ENCODE results near the gene SYTL5.

SYTL5 gene

DNA sequence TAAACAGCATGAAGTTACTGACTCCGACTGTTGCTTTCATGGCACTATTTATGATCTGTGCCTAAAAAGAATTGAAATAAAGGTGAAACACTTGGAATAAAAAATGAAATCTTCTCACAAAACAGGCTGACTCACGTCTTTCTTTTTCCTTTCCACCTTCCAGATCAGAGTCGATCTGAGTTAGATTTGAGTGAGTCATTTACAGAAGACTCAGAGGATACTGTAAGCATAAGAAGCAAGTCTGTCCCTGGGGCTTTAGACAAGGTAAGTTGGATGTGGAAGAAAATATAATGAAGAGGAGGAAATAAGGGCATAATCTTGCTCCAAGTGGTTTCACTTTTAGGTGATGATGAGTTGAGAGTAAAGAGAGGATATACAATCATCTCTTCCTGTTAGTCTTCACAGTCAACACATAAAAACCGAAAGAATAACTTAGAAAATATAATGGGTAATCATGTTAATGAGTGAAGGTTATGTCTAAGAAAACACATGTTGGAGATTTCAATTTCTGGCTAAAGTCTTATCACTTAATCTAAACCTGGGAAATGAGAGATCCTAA, 89.7 kb downstream of the SYTL5 start:
- DNase-seq (ENCODE audit: low read depth) = no peak

DNA sequence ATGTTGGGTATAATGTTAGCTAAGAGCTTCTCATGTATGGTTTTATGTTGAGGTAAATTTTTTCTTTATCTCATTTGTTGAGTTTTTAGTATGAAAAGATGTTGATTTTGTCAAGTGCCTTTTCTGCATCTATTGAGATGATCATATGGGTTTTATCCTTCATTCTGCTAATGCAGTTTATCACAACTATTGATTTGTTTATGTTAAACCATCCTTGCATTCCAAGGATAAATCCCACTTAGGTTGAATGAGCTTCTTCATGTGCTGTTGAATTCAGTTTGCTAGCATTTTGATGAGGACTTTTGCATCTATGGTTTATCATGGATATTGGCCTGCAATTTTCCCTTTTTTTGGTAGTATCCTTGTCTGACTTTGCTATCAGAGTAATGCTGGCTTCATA, 93.3 kb downstream of the SYTL5 start:
- DNase-seq (ENCODE audit: low read depth) = no peak

DNA sequence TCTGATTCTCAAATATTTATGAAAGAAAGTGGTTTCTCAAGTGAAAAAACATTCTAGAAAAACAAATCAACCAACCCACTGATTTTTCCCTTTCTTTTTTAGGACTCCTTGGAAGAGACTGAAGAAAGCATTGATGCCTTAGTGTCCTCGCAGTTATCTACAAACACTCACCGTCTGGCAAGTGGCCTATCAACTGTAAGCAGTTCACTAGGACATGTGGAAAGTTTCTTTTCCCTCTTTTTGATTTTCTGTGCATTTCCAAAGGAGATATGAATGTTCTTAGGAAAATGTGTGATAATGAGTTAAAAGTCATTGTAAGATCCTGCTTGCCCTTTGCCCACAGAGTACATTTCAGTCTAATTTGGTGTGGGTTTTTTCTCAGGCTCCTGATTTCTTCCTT, 95.9 kb downstream of the SYTL5 start:
- no peak for DNase-seq (ENCODE audit: low read depth)

DNA sequence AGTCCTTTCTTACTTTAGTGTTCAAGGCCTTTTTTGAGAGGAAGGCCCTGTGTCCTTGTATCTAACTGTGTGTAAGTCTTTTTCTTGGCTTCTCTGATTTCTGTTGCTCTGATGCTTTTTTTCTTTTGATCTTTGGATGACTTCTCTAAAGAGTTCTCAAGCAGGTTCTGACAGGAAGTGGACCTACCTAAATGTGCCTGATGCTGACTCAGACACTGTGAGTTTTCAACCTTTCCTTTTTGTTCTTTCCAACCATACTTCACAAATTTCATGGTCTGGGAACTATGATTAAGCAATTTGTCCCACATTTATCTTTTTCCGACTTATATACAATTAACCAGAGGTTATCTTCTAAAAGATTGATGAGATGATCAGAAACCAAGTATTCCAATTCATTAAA, 96.5 kb downstream of the SYTL5 start:
- DNase-seq (ENCODE audit: low read depth) = no peak

DNA sequence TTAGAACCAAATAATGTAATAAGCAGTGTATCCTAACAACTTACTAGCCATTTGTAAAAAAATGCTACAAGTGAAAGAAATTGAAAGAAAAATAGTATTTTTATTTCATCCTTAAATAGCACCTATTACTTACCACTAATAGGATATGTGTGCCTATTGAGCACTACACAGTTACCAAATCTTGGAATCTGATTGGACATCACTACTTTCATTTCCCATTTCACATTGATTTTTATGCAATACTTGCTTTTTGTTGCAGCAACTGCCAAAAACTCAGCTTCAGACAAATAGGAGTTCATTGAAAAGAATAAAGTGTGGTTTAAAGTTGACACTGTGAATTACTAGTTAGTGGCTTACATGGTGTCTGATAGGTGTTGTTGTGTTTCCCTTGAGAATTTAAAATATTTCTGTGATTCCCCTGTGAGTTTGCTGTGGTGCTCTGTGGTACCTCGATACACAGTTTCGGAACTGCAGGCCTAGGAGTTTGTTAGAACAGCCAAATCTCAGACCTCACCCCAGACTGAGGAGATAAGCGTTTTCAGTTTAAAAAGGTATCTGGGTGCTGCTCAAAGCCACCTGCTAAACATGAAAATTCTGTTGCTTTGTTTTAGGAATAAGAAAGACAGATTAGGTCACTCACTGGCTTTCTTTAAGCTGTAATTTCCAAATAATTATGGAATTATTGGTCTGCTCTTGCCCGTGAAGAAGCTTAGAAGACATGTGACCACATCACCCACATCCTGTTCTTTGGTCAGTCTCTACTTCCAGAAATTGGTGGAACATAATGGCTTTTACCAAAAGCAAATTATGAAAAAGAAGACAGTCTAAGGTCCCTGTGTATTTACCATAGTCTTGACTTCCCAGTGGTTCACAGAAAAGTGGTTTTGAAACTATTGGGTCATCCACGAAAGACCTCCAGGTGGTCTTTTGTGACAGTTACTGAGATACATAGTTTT, 97.8 kb downstream of the SYTL5 start:
- no peak for DNase-seq (ENCODE audit: low read depth)

DNA sequence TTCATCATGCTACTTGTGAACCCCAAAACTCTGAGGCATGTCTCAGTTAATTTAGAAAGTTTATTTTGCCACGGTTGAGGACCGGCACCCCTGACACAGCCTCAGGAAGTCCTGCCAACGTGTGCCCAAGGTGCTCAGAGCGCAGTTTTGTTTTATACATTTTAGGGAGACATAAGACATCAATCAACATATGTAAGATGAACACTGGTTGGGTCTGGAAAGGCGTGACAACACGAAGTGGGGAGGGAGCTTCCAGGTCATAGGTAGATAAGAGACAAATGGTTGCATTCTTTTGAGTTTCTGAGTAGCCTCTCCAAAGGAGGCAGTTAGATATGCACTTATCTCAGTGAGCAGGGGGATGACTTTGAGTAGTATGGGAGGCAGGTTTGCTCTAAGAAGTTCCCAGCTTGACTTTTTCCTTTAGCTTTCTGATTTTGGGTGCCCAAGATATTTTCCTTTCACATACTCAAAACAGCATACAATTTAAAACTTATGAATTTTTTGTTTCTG, 98.9 kb downstream of the SYTL5 start:
- DNase-seq (ENCODE audit: low read depth) = no peak

DNA sequence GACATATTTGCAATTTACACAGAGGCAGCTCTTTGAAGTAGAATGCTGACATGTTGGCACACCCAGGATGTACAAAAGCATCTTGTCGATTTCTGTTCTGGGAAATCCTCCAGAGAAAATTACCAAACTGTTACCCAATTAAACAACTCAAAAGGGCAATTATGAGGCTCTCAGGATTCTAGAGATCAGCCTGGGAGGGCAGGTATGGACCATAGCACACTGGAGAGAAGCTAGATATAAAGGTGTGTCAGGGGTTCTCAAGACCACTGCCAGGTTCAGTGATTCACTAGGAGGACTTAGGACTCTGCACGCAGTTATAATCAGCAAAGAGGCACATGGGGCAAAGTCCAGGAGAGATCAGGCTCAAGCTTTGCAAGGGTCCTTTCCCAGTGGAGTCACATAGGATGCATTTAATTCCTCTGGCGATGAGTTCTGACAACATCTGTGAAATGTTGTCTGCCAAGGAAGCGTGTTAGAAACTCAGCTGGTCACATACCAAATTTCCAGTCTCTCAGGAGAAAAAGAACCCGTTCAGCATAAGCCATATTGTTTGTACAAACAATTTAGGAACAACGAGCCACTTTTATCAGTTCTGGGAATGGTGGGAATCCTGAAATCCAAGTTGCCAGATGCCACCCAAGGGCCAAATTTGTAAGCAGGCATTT, 100.8 kb downstream of the SYTL5 start:
- DNase-seq (ENCODE audit: low read depth) = no peak

DNA sequence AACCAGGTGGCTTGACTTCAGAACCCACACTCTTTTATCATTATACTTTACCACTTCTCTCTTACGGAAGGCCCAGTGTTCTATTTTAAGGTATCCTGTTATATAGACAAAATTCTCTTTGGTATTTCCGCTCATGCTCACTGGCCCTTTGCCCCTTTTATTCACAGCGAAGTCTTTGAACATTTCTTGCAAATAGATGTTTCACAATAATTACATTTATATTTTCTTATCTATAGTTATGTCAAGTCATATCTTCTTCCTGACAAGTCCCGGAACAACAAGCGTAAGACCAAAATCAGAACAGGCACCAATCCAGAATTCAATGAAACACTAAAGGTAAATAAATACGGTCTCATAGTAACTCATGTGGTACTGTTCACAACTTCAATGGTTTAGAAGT, 102.0 kb downstream of the SYTL5 start:
- no peak for DNase-seq (ENCODE audit: low read depth)

DNA sequence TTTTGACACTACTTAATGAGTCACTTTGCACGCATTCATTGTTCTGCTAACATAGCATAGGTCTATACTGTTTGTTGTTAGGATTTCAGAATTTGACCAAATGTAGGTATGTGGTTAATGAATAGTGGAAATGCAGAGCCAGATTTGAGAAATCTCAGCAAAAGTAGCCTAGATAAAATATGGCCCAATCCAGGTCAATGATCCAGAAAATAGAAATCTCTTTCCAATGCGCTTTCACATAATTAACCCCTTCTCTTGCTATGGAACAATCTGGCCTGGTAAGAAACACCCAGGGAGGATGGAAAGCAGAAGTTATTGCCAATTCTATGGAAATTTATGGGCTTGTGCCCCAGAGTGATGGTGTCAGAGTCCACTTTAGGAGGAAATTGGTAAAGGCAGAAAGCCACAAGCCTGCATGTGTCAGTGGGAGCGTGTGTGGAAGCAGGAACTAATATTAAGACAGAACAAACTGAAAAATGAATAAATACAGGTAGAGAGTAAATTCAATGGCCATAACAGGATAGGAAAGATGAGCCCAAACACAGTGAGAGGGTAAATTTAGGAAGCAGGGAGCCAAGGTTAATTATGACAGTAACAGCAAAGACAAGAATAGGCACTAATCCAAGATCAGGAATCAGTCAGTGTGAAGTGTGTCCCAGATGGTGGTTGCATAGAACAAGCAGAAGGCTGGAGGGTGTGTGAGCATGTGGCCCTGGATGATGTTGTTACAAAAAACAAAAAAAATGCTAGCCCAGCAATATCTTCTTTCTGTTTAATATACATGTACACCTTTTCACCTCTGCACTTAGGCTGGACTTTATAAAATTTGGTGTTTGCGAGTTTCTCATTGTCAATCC, 102.9 kb downstream of the SYTL5 start:
- no peak for DNase-seq (ENCODE audit: low read depth)

DNA sequence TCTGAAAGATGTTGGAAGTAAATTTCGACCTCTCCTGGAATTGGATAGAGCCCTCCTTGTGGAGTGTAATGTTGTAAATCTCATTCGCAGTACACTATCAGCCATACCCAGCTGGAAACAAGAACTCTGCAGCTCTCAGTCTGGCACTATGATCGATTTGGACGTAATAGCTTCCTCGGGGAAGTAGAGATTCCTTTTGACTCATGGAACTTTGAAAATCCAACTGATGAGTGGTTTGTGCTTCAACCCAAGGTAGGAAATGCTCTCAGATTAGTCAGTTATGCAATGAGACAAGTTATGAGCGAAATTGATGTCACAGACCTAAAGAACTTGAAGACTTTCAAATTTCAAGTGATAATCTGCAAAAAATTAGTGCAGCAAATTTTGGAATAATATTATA, 103.9 kb downstream of the SYTL5 start:
- DNase-seq (ENCODE audit: low read depth) = no peak

DNA sequence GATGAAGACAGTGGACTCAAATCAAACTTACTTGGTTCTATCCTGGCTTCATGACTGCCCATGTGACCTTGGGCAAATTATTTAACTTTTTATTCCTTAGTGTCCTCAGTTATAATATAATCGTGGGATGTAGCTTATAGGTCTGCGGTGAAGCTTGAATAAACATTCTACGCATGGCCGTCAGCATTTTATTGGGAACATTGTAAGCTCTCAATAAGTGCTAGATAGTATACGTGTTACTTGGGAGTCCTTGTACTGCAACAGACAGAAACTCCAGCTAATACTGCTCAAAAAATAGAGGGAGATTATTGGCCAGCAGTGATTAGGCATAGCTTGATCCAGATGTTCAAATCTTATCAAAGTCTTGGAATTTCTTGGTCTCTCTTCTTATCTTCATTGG, 104.8 kb downstream of the SYTL5 start:
- no peak for DNase-seq (ENCODE audit: low read depth)

DNA sequence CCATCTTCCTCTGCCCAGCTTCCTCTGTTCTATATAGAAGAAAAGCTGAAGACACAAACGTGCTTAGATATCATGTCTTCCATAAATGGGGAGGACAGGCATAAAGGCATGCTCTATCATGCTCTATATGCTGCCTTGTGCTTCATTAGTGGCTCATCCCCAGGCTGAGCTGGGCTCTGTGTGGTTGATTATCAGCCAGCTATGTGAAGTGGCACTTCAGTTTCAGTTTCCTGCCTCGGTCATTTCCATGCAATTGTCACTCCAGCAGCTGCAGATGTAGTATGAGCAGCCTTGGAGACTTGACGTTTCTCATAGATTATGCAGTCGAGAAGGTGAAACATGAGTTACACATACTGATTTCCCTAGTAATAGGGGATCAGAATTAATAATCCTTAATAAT, 106.2 kb downstream of the SYTL5 start:
- DNase-seq (ENCODE audit: low read depth) = no peak

DNA sequence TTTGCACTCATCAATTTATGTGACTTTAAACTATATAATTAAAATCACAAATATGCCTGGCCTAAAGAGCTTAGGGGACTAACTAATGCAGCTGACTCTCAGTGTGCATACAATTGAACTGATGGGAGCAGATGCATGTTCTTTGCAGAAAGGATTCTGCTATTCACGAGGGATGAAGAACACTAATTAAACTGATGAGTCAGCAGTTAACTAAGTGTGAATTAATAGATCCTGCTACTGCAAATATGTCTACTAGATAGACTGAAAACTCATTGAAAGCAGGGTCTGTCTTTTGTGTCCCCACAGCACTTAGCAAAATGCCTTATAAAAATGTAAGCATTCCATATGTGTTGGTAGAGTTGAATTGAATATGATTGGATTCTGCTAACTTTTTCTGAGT, 110.4 kb downstream of the SYTL5 start:
- no peak for DNase-seq (ENCODE audit: low read depth)

DNA sequence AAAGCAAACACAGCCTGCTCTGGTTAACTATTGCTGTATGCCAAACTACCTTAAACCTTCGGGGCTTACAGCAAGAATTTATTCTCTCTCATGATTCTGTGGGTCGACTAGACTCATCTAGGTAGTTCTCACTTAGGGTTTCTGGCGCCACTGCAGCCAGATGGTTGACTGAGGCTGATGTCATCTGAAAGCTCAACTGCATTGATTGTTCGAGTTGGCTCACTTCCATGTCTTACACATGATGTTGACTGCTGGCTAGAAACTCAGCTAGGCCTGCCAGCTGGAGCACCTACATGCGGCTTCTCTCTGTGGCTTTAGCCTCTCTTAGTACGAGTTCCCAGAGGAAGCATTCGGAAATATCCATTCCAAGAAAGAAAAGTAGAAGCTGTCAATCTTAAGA, 111.1 kb downstream of the SYTL5 start:
- DNase-seq (ENCODE audit: low read depth) = no peak

DNA sequence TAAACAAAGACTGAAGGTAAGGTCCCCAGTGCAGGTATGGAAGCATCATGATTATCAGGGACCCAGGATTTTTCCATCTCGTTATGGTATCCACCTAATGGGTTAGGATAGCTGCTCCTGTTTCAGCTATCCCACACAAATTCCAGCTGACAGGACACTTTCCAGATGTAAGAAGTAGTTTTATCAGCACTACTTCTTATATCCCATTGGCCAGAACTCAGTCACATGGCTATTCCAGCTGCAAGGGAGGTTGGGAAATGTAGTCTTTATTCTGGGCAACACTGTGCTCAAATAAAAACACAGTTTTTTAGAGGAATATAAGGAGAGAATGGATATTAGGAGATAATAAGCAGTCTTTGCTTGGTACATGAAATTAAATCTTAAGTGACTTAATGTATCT, 117.6 kb downstream of the SYTL5 start:
- DNase-seq (ENCODE audit: low read depth) = no peak

DNA sequence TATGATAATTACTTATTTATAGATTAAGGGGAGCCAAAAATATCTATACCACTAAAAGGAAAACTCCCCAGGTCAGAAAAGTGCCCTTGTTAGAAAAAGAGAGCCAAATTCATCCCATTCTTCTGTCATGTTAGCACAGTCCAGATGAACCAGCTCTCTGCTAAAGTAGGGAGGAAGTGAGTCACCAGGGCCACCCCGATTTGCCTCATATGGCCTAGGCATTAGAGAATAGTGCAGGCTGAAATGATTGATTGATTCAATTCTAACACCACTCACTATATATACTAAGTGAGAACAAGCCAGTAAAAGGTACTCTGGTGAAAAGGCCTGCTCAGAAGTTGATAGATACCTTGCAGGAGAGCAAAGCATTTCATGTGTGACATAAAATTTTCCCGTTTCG, 119.8 kb downstream of the SYTL5 start:
- DNase-seq (ENCODE audit: low read depth) = no peak

DNA sequence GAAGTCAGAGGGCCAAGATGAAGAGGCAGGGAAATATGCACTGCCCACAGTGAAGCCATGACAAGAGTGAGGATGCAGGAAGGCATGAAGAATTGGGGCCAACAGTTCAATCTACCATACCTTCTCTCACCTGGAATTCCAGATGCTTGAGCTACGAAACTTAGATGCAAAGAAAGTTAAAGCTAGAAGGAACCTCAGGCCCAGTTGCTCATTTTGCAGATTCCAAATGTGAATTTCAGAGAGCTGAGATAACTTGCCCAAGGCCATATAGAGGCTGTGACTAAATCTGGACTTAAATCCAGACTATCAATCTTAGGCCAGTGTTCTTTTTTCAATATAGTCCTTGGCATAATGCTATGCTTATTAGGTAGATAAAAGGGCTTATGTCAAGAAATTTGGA, 121.6 kb downstream of the SYTL5 start:
- no peak for DNase-seq (ENCODE audit: low read depth)

DNA sequence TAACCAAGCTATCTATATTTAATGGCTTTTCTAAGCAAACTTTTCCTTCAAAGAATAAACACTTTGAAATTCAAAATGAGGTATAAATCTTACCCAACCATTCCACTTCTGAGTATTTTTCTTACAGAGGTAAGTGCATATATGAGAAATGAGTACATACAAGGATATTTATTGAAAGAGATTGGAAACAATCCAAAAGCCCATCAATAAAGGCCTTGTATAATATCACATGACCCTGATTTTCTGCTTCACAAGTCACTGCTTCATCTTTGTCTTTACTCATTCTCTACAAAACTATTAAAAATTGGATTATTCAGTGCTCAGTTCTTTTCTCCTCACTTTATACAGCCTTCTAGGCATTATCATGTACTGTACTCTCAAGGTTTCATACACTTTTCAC, 123.0 kb downstream of the SYTL5 start:
- no peak for DNase-seq (ENCODE audit: low read depth)

DNA sequence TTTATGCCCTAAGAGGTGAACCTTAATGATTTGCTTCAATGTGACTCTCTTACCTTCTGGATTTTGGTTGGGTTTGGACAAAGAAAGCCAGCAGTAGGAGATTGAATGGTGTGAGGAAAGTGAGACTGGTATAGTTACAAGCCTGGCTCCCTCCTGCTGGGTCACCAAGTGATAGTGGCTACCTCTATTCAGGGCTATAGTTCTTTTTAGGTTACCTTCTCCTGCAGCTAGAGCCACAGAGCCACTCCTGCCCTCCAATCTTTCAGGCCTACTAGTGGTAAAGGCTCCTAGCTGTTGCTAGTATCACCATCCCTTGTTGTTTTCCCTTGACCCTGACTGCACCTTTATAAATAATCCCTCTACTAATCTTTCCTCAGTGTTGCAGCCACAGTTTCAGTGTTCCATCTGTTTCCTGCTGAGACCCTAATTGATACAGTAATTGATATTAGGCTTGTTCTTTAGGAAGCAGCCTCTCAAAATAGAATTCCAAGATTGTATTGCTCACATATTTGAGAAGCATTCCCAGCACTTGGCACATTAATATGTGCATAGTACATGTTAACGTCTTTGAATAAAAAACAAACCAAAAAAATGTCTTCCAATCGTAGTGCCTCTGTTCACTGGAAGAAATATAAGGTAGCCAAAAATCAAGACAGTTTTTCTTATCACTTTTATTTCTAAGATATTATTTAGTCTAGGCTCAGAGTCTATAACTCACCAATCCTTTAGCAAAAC, 132.0 kb downstream of the SYTL5 start:
- DNase-seq (ENCODE audit: low read depth) = no peak

DNA sequence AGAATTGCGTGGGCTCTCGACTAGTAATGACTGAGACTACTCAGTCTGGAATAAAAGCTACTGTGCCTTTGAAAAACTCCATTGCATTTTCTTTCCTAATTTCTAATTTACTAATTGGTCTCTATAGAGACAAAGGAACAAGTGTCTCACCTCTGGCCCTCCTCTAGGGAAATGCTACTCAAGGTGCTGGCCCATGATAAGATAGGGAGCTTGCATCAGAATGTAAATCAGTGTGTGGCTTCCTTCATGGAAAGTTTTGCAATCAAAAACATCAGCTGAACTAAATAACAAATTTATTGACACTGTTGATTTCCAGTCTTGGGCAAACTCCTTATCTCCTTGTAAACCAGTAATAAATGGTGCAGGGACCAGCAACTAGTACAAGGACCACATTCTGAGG, 132.5 kb downstream of the SYTL5 start:
- no peak for DNase-seq (ENCODE audit: low read depth)

DNA sequence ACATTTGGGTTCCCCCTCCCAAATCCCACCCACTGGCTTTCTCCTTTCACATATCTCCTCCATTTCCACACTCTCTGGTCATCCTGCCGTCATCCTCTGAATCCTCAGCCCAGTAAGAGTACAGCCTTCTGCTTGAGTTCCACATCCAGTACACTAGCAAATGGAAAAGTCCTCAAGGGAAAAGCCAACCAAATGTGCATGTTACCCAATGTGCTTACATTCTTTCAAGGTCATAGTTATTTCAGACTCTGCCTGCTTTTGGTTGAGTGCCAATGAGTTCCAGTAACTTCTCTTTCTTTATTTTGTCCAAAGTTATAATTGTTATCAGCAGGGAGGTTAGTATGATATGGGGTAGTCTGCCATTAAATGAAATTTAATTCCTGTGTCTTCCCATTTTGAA, 136.3 kb downstream of the SYTL5 start:
- DNase-seq (ENCODE audit: low read depth) = no peak
